Measurements from ENCODE around the gene UFSP1.
A peak's percentile ranks its signal among the peaks of the same experiment; 100 is the strongest.

The UFSP1 gene

GRCh38 chr7:100895956-100896731 is 6.6 kb upstream of the UFSP1 start:
- DNase-seq (ENCODE audit: low spot score) = peak; percentile 16

GRCh38 chr7:100895701-100895955 is 6.1 kb upstream of the UFSP1 start, which contains the start of gene ACHE:
ACHE (minus strand) TSS chr7:100895888; CDS start chr7:100894232, 1,656 bp downstream.
- DNase-seq (ENCODE audit: low spot score) = no peak

GRCh38 chr7:100894860-100895700 is 5.6 kb upstream of the UFSP1 start:
- peak; percentile 42 for DNase-seq (ENCODE audit: low spot score)

- DNase-seq (ENCODE audit: low spot score) = no peak
These were observed 4.6 kb upstream of the UFSP1 start for GRCh38 chr7:100893910-100894721.

- no peak for DNase-seq (ENCODE audit: low spot score)
These were observed 3.9 kb upstream of the UFSP1 start for GRCh38 chr7:100893318-100893895.

GRCh38 chr7:100892364-100893317 is 3.1 kb upstream of the UFSP1 start:
- no peak for DNase-seq (ENCODE audit: low spot score)

- no peak for DNase-seq (ENCODE audit: low spot score)
These were observed 2.2 kb upstream of the UFSP1 start for GRCh38 chr7:100891568-100892247.

- no peak for DNase-seq (ENCODE audit: low spot score)
These were observed 1.4 kb upstream of the UFSP1 start for GRCh38 chr7:100890653-100891567.

GRCh38 chr7:100888291-100888987 is 1.1 kb downstream of the UFSP1 start:
- DNase-seq (ENCODE audit: low spot score) = no peak

- DNase-seq (ENCODE audit: low spot score) = peak; percentile 70
These were observed 1.8 kb downstream of the UFSP1 start for GRCh38 chr7:100887516-100888290.

GRCh38 chr7:100886936-100887515 is 2.5 kb downstream of the UFSP1 start:
- DNase-seq (ENCODE audit: low spot score) = no peak

GRCh38 chr7:100886142-100886935 is 3.2 kb downstream of the UFSP1 start:
- no peak for DNase-seq (ENCODE audit: low spot score)

GRCh38 chr7:100885440-100886141 is 3.9 kb downstream of the UFSP1 start:
- DNase-seq (ENCODE audit: low spot score) = no peak

- DNase-seq (ENCODE audit: low spot score) = no peak
These were observed 4.6 kb downstream of the UFSP1 start for GRCh38 chr7:100884736-100885439.

GRCh38 chr7:100882785-100883526 is 6.6 kb downstream of the UFSP1 start:
- DNase-seq (ENCODE audit: low spot score) = no peak
